GDM1 (cell line): ENCODE results near the gene SARM1.
"Not testable (repeated sequence)": the region's sequence is repeated elsewhere in the genome, so short reads cannot be mapped to it uniquely, and the experiment has no call there.

ENCODE experiments used
- DNase-seq: peaks from one replicate; lab custom pipeline; 2025; lab: John Stamatoyannopoulos, UW

The SARM1 gene

DNA sequence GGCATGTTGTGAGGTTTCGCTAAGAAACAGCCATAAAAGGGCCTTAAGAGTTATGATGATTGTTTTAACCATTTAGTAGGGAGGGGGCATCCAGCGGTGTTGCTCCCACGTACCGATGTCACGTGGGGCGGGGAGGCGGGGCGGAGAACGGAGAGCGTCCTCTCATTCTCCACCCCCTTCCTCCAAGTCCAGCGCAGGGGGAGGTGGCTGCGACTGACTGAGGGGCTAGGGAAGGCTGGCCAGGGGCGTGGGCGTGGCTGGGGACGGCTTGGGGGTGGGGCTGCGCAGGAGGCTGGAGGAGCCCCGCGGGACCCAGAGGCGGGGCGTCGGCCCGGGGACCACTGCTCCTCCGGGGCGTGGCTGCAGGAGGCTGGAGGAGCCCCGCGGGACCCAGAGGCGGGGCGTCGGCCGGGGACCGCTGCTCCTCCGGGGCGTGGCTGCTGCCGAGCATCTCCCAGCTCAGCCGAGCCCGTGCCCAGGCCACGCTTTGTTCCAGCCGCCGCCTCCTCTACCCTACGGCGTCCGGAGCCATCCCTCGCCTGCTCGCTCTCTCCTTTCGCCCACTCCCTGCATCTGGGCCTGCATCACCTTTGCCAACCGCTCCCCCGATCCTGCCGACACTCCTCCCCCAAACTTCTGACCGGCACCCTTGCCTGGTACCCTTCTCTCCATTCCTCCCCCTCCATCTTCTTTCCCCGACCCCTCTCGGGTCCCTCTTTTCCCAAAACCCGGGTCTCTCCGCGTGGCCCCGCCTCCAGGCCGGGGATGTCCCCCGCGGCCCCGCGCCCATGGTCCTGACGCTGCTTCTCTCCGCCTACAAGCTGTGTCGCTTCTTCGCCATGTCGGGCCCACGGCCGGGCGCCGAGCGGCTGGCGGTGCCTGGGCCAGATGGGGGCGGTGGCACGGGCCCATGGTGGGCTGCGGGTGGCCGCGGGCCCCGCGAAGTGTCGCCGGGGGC lies at the start of gene SARM1:
SARM1 (plus strand) TSS at position 450 of the 958 bp plus-strand sequence; CDS start at position 789, 339 bp downstream.
- peak; percentile 66 for DNase-seq

DNA sequence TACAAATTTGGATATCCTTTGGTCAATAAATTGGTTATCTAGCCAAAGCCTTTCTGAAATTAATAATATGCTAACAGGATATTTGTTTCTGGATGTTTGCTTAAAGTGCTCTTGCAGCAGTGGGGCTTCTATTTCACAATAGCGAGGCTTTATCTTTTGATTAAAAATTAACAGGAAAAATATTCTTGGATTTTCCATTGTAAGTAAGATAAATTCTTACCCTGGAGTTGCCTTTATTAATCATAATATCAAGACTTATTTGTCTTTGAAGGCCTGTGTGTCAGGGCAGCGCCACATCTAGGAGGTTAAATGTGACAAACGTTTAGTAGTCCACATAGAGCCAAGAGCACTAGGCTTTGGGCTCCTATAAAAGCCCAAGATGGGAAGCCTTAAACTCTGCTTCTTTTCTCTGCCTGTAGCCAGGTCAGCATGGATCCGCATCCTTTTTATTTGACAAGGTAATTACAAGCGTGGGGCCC lies 47.2 kb upstream of the SARM1 start:
- DNase-seq: no peak

DNA sequence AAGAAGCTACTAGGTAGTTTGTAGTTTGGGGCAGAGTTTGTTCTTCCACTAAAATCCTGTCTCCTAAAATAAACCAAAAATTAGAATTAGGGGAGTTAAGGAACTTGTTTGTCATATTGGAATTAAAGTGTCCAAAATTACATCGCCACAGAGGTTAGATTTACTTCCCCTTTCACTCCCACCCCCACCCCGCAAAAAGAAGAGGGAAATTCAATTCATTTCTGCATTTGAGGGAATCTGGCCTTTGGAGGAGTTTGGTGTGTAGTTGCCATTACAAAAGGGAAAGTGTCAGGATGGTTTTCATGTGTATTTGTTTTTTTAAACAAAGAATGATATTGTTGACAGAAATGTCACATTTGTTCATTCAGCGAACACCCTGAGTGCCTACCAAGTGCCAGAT lies 46.7 kb upstream of the SARM1 start:
- DNase-seq: no peak

DNA sequence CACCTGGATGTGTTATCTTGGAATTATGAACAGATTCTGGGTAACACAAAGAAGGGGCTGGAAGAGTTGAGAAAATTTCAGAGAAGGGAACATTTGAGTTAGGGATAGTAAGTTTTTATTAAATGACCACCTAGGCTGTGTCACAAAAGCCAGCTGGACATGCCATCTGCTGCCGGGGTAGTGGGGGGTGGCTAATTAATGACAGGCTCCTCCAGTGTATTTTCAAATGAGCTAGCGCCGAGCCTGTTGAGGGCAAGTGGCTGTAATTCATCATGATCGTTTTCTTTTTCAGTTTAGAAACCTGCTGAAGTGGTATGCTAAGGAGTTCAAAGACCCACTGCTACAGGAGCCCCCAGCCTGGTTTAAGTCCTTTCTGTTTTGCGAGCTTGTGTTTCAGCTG lies 46.3 kb upstream of the SARM1 start:
- no peak for DNase-seq

DNA sequence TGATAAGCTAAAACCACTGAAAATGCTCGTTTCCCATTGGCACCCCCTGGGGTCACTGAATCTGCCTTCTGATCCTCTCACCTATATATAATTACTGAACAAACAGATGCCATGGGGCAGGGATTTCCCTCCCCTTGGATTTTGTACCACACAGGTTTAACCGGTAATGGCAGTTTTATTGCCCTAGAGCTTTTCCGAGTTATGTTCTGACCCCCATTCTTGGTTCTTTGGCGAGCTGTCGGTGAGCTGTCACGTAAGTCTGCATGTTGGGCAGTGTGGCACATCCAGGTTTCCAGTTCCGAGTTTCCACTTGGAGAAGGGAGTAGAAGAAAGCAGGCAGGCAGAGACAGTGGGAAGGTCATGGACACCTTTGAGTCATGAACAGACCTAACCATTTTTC lies 45.4 kb upstream of the SARM1 start:
- no peak for DNase-seq

DNA sequence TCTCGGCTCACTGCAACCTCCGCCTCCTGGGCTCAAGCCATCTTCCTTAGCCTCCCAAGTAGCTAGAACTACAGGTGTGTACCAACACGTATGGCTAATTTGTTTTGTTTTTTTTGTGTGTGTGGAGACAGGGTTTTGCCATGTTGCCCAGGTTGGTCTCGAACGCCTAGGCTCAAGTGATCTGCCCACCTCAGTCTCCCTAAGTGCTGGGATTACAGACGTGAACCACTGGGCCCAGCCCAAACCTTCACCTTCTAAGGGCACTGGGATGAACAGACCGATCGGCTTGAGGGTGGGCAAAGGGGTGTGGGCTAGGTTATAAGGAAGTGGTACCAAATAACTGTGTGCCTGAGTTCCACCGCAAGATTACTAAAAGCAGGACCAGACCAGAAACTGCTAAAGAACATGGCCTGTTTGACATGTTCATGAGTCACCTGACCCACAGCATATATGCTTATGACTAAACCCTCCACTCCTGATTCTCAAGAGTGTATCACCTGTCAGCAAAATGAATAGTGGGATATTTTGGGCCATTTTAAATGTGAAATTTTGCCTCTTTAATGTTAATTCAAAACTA lies 44.4 kb upstream of the SARM1 start:
- no peak for DNase-seq

DNA sequence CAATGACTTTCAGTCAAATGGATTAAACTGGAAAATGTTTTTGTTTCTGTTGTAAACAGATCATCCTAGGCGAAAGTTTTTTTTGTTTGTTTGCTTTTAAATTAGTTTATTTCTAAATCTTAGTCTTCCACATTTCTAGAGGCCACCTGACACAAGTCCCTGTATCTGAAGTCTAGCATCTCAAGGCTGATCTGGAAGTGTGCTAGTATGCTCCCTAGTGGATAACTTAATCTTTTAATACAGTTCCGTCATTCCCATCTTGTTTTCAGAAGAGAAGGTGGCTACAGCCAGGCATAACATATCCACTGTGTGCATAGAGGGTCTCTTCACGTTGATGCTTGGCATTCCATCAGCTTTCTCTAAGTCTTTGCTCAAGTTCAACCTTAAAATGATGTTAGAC lies 43.8 kb upstream of the SARM1 start:
- DNase-seq: no peak

DNA sequence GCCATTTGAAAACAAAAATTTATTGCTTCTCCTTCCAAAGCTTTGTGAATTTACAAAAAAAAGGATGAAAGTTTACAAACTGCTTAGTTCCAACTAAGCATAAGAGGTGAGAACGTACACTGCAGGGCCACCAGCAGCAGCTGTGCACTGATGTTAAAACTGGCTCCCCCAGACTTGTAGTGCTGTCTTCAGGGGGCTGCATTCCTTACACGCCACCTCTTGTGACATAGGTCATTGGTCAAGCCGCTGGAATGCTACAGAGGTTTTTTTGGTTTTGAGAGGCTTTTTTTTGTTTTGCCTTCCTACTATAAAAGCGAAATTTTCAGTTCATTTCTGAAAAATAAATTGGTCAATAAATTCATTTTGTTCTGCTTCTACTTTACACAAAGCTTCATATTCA lies 43.2 kb upstream of the SARM1 start:
- no peak for DNase-seq

DNA sequence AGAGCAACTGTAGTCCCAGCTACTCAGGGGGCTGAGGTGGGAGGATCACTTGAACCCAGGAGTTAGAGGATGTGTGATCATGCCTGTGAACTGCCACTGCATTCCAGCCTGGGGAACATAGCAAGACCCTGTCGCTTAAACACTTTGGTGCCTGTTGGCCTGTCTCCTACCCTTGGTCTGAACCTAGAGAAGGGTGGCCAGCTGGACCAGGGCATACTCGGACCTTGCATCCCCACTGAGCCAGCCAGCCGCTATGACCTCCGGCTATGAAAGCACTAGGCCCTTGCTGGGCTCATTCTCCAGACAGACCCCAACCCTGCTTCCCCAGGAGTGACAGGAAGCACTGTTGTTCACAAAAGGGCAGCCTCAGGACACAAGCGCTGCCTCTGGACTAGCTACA lies 40.8 kb upstream of the SARM1 start:
- DNase-seq: no peak

DNA sequence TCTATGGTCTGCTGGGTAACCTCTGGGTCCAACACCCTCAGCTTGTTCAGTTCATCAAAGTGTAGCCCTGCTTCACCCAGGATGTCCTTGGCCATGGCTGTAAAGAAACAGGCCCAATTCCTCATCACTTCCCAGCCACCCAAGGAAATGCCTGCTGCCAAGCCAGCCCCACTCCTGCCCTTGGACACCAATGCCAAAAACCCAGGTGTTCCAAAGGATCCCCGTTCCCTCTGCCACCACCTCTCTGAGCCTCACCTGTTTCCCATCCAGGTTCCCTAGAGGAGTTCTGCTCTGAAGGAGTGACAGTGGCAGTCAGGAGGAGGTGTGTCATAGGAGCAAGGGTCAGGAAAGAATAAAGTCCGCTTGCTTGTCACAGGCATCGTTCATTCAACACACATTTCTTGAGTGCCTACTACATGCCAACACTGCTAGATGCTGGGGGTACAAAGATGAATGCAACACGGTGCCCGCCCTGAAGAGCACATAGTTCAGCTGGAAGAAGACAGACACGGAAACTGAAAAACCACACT lies 39.5 kb upstream of the SARM1 start:
- no peak for DNase-seq

DNA sequence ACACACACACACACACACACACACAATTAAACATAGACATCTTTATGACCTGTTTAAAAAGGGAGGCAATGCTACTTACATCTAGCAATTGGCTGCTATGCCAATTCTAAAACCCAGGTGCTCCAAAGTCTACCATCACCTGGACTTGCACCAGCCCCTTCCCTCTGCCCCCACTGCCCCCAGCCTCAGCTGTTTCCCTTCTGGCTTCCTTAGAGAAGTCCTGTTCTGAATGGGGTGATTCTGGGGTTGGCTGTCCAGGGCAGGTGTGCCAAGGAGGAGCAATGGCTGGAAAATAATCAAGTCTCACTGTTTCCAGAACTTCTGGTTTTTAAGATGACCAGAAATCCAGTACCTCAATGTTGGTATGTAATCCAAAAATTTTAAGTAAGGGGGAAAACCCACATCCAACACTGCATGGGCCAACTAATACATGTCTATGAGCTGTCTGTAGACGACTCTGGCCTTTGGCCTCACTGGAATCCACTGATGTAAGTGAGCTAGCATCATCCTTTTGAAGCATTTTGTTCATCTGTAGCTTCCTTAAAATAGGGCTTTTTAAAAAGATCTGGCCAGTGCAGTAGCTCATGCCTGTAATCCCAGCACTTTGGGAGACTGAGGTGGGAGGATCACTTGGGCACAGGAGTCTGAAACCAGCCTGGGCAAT lies 38.3 kb upstream of the SARM1 start:
- DNase-seq: no peak

DNA sequence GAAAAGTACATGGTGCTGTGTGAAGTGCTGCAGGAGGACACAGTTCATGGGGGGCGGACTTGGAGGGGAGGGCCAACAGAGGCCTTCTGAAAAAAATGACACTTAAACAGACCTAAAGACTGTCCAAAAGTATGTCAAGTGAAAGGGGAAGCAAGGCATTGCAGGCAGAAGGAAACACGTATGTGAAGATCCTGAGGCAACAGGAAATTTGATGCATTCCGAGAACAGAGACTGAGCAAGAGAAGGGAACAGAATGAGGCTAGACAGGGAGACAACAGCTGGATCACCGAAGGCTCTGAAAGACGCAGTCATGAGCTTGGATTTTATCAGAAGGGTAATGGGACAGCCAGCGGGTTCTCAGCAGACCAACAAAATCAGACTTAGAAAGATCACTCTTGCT lies 37.3 kb upstream of the SARM1 start:
- no peak for DNase-seq

DNA sequence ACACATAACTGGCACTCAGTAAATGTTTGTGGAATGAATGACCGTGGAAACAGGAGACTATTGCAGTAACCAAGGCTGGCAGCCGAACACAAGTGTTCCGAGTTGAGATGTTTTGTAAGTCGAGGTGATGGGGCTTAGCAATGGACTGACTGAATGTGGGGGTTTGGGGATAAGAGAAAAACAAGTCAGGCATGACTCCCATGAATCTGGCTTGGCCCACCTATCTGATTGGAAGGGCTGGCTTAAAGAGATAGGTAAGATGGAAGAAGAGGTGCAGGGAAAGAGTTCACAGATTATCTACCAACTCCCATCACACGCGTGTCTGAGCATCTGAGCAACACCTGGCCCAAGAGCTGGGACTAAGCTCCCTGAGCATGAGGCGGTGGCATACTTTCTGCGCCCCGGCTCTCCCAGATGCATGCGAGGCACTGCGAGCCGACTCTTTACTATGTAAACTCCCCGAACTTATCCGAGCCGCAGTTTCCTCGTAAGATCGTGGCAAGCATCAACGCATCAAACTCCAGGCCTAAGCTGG lies 36.8 kb upstream of the SARM1 start:
- DNase-seq: no peak

DNA sequence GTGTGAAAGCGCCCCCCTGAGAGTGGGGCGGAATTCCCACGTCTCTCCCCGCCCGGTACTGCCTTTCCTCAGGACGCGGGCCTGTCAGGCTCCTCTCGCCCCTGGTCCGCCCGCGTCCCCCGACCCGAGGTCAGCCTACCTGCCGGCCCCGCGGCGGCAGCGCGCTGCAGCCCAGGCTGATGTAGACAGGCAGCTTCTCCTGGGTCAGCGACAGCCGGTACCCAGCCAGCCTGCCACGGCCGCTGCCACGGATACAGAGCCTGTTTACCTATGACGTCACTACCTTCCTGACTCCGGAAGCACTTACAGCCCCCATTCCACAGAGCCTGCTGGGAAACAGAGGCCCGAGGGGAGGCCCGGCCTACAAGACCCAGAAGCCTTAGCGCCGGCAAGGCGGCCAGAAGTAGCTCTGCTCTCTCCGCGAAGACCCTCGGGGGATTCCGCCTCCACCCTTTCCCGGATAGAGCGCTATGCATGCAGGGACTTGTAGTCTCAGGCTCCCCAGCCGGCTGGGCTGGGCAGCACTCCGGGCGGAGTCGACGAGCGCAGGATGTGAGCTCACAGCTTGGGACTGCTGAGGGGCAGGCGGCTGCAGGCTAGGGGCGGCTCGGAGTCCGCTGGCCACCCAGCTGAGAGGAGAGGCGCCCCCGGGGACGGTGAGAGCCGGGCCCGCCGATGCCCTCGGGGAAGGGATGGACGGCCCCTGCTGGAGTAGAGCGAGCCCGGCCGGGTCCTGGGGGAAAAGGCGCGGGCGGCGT lies 36.1 kb upstream of the SARM1 start, which contains the start of the genes IFT20 and TNFAIP1:
IFT20 (minus strand) TSS at position 272 of the 758 bp plus-strand sequence. CDS start 3,487 bp downstream, outside the sequence.
TNFAIP1 (plus strand) TSS at position 561 of the 758 bp plus-strand sequence. CDS start 3,761 bp downstream, outside the sequence.
- peak; percentile 98 for DNase-seq

DNA sequence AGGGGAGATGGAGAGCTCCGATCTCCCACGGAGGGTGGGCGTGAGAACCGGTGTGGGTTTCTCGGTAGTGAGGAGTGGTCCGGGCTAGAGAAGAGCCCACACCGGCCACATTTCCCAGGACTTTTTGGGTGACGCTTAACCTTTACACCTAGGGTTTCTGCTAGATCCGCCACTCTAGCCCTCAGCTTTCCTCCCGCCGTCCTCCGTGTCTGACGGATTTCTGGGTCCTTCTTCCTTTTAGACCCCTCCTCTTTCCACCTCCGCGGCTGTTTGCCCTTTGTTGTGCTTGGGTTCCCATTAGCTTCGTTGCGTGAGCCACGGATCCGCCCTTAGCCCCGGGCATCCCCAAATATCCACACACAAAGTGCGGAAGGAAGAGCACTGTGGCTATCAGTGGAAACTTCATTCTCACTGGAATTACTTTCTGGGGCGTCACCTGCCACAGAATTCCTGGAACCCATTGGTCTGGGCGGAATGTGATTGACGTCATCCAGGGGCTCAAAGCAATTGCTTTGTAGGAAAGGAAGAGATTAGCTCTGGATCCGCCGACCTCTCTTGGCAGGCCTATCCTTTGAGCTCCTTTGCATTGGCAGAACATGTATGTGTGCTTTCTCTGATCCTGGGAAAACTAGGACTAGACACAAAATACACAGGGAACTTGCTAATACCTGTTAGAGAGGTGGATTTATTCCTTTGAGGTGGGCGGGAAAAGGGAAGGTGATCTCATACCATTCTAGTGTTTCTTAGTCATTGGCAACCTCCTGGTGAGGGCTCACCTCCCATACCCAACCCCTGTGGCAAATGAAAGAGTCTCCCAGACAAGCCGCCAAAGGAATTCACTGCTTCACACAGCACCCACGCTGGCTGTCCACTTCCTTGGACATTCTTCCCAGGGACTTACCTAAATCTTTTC lies 35.3 kb upstream of the SARM1 start:
- no peak for DNase-seq

DNA sequence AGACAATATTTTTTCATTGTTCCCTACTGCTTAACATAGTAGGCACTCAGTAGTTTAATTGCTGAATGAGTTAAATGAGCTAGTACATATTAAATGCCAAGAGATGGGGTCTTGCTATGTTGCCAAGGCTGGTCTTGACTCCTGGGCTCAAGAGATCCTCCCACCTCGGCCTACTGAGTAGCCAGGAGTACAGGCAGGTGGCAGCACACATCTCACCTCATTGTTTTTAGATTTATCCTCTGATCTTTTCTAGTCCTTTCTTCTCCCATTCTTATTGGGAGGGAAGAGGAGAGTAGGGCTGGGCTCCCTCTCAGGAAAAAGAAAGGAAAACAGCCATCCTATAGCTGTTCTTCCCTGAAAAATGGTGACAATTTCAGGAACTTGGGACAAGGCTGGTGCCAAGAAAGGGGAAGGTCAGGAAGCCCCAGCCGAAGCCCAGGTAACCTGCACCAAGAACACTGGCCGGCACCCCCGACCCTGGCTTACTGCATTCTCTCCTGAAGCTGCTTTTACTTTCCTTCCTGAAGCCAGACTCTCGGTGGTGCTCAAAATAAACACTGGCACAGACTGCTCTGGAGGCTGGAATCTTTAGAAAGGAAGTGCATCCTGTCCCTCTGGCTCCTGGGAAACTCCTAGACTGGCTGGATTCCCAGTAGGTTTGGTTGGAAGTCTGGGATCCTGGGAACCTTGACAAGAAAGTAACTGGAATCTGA lies 33.3 kb upstream of the SARM1 start:
- DNase-seq: no peak

DNA sequence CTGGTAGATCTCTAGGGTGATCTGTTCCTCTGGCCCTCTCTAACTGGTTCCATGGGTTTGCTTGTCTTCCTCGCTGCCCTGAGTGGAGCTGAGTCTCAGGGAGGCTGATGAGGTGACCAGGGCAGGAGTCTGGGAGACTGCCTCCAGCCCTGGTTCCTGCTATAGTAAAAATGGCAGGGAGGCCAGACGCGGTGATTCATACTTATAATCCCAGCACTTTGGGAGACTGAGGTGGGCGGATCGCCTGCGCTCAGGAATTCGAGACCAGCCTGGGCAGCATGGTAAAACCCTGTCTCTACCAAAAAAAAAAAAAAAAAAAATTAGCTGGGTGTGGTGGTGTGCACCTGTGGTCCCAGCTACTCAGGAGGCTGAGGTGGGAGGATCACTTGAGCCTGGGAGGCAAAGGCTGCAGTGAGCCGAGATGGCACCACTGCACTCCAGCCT lies 32.7 kb upstream of the SARM1 start:
- DNase-seq: not testable (repeated sequence)

DNA sequence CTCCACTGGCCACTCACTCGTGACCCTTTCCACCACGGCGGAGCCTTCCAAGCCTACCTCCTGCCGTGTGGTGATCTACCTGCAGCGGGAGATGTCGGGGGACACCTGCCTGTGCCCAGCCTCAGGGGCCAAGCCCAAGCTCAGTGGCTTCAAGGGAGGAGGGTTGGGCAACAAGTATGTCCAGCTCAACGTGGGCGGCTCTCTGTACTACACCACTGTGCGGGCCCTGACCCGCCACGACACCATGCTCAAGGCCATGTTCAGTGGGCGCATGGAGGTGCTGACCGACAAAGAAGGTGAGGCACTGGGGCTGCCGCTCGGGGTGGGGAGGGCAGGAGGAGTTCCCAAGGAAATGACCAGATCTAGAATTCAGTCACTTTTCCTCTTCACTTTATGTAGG lies 32.1 kb upstream of the SARM1 start:
- DNase-seq: no peak

DNA sequence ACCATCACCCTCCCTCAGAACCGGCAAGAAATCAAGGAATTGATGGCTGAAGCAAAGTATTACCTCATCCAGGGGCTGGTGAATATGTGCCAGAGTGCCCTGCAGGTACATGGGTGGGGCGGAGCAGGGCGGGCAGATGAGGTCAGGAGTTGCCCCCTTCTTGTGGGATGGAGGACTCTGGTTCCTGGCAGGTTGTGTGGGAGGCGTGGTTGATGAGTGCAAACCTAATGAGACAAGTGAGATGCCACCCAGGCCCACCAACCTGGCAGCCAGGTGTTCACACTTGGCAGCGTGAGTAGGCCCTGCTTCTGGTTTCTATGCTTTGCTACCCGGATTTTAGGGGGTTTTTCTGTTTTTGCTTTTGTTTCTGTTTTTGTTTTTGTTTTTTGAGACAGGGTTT lies 31.1 kb upstream of the SARM1 start:
- DNase-seq: no peak
